ENCODE measurements around the gene CUZD1. TPM values are rescaled to one million over a fixed set of nuclear protein-coding genes. Genes with fewer than 3 reads are reported as not detected.

CUZD1 gene
- total and polyA plus RNA-seq, 2 of the 4 experiments (the other 2 are of a cell fraction), result 0.36 to 0.67 TPM

DNA sequence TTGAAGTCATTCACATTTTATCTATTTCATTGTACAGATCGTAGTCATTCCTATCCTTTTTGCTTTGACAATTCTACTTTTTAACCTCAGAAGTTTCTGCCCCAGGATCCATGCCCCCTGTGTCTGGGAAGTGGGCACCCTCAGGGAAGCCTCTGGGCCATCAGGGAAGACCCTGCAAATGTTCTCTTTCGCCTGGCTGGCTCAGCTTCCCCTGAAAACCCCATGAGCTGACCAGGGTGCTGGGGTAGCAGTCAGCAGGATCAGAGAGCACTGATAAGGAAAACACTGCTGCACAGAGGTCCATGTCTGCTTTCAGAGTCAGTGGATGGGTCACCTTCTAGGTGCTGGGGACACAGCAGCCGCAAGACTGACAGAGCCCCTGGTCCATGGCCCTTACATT is 23.8 kb downstream of the CUZD1 start:
- 14% methylated on average over 1 of the region's 3 CpGs; no CpG with 5 or more reads in 1 of the 2 experiments for WGBS, 2 experiments (ENCODE audit: extremely low coverage in 2 of 2, insufficient read length in 1 of 2)
- H2AFZ ChIP-seq (replicated peaks; ENCODE audit: low read length, poor library complexity), result no peak overlapping the region
- no peak overlapping the region for H3K14ac ChIP-seq (replicated peaks; ENCODE audit: low read depth, low read length)
- no peak overlapping the region for H3K23ac ChIP-seq (ENCODE audit: low read depth, low read length)
- H2AK5ac ChIP-seq (ENCODE audit: low read depth, low read length), result no peak overlapping the region
- no peak for ATAC-seq (ENCODE audit: low read depth)
- no peak overlapping the region for H3K4me2 ChIP-seq (ENCODE audit: low read depth, low read length)
- DNase-seq, result no peak
- no peaks in the 10 kb centered on the region; the same call in 1 of the 2 replicates for H3K9me3 ChIP-seq (ENCODE audit: control insufficient read depth, insufficient read depth, low read length)
- dilution Hi-C loops (cut with HindIII; ENCODE audit: low sequenced_read_pairs, unreplicated experiment) (no loop called here), in situ Hi-C loops (cut with MboI; ENCODE audit: low sequenced_read_pairs) (no loop called here), intact Hi-C loops (cut with micrococcal nuclease) (no loop called here)
- peaks cover 5% of the 10 kb centered on the region for H3K27me3 ChIP-seq (ENCODE audit: control insufficient read depth, insufficient read depth, low read length)
- CTCF ChIA-PET, result no interaction called here
- H2BK20ac ChIP-seq (ENCODE audit: low read depth, low read length), result no peak overlapping the region
- no peak overlapping the region for H3K56ac ChIP-seq (ENCODE audit: extremely low read depth, insufficient read depth, low read length)
- no peaks in the 10 kb centered on the region for H3K9me1 ChIP-seq (ENCODE audit: insufficient read depth, low read length)
- no peak overlapping the region for H3K4ac ChIP-seq (ENCODE audit: low read depth, low read length)
- H4K91ac ChIP-seq (ENCODE audit: insufficient read depth, low read depth, low read length), result no peak overlapping the region
- H2BK15ac ChIP-seq (ENCODE audit: low read depth, low read length), result no peak overlapping the region
- TF ChIP-seq, protein P1, sequence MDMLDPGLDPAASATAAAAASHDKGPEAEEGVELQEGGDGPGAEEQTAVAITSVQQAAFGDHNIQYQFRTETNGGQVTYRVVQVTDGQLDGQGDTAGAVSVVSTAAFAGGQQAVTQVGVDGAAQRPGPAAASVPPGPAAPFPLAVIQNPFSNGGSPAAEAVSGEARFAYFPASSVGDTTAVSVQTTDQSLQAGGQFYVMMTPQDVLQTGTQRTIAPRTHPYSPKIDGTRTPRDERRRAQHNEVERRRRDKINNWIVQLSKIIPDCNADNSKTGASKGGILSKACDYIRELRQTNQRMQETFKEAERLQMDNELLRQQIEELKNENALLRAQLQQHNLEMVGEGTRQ (IDR thresholded peaks at IDR 0.05; ENCODE audit: low read depth, low read length), result no peak
- no peak for TF ChIP-seq RFX5 (IDR thresholded peaks at IDR 0.05; ENCODE audit: low read depth, low read length)
- TF ChIP-seq POLR2A (IDR thresholded peaks at IDR 0.05; ENCODE audit: low read depth, low read length), result no peak
- TF ChIP-seq, protein P2, sequence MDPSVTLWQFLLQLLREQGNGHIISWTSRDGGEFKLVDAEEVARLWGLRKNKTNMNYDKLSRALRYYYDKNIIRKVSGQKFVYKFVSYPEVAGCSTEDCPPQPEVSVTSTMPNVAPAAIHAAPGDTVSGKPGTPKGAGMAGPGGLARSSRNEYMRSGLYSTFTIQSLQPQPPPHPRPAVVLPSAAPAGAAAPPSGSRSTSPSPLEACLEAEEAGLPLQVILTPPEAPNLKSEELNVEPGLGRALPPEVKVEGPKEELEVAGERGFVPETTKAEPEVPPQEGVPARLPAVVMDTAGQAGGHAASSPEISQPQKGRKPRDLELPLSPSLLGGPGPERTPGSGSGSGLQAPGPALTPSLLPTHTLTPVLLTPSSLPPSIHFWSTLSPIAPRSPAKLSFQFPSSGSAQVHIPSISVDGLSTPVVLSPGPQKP (IDR thresholded peaks at IDR 0.05; ENCODE audit: borderline replicate concordance, low read depth, low read length), result no peak
- TF ChIP-seq CEBPB (IDR thresholded peaks at IDR 0.05; ENCODE audit: low read depth, low read length), result no peak
- no peak for TF ChIP-seq RCOR1 (IDR thresholded peaks at IDR 0.05; ENCODE audit: insufficient replicate concordance, low read length)
- TF ChIP-seq RAD21 (IDR thresholded peaks at IDR 0.05; ENCODE audit: low read length), result no peak
- no peak for TF ChIP-seq BHLHE40 (IDR thresholded peaks at IDR 0.05; ENCODE audit: low read depth, low read length)
- H2AK9ac ChIP-seq (replicated peaks; ENCODE audit: low read depth, low read length, poor library complexity), result no peak overlapping the region
- no peaks in the 10 kb centered on the region for H3K36me3 ChIP-seq (ENCODE audit: control insufficient read depth, insufficient read depth, low read length)
- H3K4me1 ChIP-seq (ENCODE audit: control insufficient read depth, insufficient read depth, low read length), result no peaks in the 10 kb centered on the region
- H2BK5ac ChIP-seq (ENCODE audit: low read depth, low read length, poor library complexity, severe bottlenecking), result no peak overlapping the region
- no peak overlapping the region for H3K9ac ChIP-seq (ENCODE audit: low read depth, low read length)
- no peak overlapping the region for H3K18ac ChIP-seq (ENCODE audit: low read depth, low read length)
- BruUV-seq (replicated peaks), result no TSS peak
- POLR2A ChIA-PET (ENCODE audit: unreplicated experiment), result no interaction called here
- no peak overlapping the region for H4K8ac ChIP-seq (ENCODE audit: low read depth in 2 of 2, low read length in 2 of 2)
- no peak overlapping the region for H4K5ac ChIP-seq (ENCODE audit: low read depth, low read length)
- no peaks in the 10 kb centered on the region for H3K79me1 ChIP-seq (ENCODE audit: low read depth in 1 of 2, low read length in 2 of 2)
- no peak overlapping the region for H2BK120ac ChIP-seq (ENCODE audit: low read depth, low read length)
- no peaks in the 10 kb centered on the region for H4K20me1 ChIP-seq (ENCODE audit: insufficient read depth, low read length)
- H3K4me3 ChIP-seq (ENCODE audit: insufficient read depth, low read depth, low read length), result no peak overlapping the region
- no peak overlapping the region for H3K27ac ChIP-seq (ENCODE audit: insufficient read depth, low read length)
